ENCODE measurements around the gene TRAPPC13. TPM values are rescaled to one million over a fixed set of nuclear protein-coding genes. Genes with fewer than 3 reads are reported as not detected.
"Not testable (repeated sequence)": the region's sequence is repeated elsewhere in the genome, so short reads cannot be mapped to it uniquely, and the experiment has no call there.

TRAPPC13 gene
- total and polyA plus RNA-seq, 12 donors = 9.0 to 26.3 (median 19.5) TPM

DNA sequence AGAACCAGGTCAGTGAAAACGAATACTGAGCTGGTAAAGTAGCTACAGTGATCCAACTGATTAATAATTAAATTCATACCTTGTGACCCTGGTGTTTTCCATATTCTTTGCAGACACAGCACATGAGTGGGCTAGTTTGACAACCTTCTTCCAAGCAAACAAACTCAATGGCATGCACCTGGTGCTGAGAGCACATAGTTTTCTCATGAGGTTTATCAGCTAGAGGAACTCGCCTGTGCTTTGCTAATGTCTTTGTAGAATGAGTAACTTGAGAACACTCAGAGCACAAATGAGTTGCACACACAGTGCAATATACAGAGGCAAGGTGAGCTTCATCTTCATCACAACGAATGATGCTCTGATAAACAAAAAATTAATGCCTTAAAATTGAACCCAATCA is 13.3 kb upstream of the TRAPPC13 start:
- DNase-seq = no peak
- ATAC-seq = no peak
- Histone ChIP-seq H3K4me3 (no peak overlapping the region), H3K4me1 (peaks cover 0 to 7% (median 0%) of the 10 kb centered on the region in 9 donors), H3K27ac (no peak overlapping the region), H3K36me3 (peaks cover 0 to 100% (median 48%) of the 10 kb centered on the region in 9 donors), H3K27me3 (no peaks in the 10 kb centered on the region), H3K9me3 (no peaks in the 10 kb centered on the region)
- intact Hi-C loops (cut with DNase I) = no loop called here
- WGBS, 2 donors = 60 to 68% methylated on average over 3 of the region's 3 CpGs
- TF ChIP-seq, protein P1, sequence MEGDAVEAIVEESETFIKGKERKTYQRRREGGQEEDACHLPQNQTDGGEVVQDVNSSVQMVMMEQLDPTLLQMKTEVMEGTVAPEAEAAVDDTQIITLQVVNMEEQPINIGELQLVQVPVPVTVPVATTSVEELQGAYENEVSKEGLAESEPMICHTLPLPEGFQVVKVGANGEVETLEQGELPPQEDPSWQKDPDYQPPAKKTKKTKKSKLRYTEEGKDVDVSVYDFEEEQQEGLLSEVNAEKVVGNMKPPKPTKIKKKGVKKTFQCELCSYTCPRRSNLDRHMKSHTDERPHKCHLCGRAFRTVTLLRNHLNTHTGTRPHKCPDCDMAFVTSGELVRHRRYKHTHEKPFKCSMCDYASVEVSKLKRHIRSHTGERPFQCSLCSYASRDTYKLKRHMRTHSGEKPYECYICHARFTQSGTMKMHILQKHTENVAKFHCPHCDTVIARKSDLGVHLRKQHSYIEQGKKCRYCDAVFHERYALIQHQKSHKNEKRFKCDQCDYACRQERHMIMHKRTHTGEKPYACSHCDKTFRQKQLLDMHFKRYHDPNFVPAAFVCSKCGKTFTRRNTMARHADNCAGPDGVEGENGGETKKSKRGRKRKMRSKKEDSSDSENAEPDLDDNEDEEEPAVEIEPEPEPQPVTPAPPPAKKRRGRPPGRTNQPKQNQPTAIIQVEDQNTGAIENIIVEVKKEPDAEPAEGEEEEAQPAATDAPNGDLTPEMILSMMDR (IDR thresholded peaks at IDR 0.05) = no peak

DNA sequence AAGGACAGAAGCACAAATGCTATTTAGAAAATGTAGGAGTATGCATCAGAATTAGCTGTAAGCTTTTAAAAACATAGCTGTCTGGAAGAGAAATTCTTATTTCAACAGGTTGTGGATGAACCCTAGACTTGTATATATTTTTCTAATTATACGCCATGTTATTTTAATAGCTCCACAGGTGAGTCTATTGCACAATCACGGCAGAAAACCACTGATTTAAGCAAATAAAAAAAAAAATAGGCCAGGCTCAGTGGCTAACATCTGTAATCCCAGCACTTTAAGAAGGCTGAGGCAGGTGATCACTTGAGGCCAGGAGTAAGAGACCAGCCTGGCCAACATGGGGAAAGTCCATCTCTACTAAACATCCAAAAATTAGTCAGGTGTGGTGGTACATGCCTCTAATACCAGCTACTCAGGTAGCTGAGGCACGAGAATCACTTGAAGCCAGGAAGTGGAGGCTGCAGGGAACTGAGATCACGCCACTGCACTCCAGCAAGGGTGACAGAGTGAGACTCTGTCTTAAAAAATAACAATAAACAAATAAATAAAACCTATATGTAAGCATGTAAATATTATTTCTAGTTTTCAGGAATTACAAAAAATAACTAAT is 12.4 kb upstream of the TRAPPC13 start:
- no peak for ATAC-seq
- WGBS, 2 donors = 89 to 91% methylated on average over 4 of the region's 4 CpGs
- no peak for DNase-seq
- Histone ChIP-seq H3K36me3 (peaks cover 0 to 100% (median 45%) of the 10 kb centered on the region in 9 donors), H3K27me3 (no peaks in the 10 kb centered on the region), H3K4me3 (no peak overlapping the region), H3K27ac (no peak overlapping the region), H3K9me3 (no peaks in the 10 kb centered on the region), H3K4me1 (peaks cover 0 to 7% (median 0%) of the 10 kb centered on the region in 9 donors)
- intact Hi-C loops (cut with DNase I) = no loop called here
- TF ChIP-seq, protein P1 (IDR thresholded peaks at IDR 0.05) = no peak

DNA sequence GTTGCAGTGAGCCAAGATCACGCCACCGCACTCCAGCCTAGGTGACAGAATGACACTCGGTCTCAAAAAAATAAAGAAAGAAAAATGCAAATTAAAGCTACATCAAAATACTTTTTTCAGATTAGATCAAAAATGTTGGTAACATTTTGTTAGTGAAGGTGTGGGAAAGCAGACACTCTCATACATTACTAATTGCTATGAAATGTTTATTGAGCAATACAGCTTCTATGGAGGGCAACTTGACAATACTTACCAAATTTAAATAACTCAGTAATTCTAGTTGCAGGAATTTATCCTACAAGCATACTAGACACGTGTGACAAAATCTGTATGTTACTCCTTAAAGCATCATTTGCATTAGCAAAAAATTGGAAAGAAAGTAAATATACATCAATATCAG is 4.8 kb upstream of the TRAPPC13 start:
- Histone ChIP-seq H3K36me3 (peaks cover 0 to 36% (median 3%) of the 10 kb centered on the region in 9 donors), H3K27me3 (no peaks in the 10 kb centered on the region), H3K27ac (no peak overlapping the region), H3K4me3 (no peak overlapping the region), H3K9me3 (no peaks in the 10 kb centered on the region), H3K4me1 (peaks cover 4 to 36% (median 25%) of the 10 kb centered on the region in 9 donors)
- no peak for DNase-seq
- TF ChIP-seq, protein P1 (IDR thresholded peaks at IDR 0.05) = no peak
- ATAC-seq = no peak
- 92 to 93% methylated on average over 4 of the region's 4 CpGs for WGBS, 2 donors
- intact Hi-C loops (cut with DNase I) = loop anchor here in 2 of 10 donors (5.0 to 10.0 kb wide), 2 partner anchors 58 to 305 kb away; partner anchors contain the start of genes CENPK (in 1 of the 2), ERBIN (in 1 of the 2) and PPWD1 (in 1 of the 2)

DNA sequence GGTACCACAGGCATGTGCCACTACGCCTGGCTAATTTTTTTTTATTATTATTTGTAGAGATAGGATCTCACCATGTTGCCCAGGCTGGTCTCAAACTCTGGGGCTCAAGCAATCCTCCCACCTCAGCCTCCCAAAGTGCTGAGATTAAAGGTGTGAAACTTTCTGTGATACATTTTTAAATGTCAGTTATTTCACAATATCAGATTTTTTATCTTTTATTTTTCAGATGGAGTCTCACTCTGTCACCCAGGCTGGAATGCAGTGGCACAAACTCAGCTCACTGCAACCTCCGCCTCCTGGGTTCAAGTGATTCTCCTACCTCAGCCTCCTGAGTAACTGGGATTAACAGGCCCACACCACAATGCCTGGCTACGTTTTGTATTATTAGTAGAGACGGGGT is 2.9 kb upstream of the TRAPPC13 start:
- intact Hi-C loops (cut with DNase I) = loop anchor here in 2 of 10 donors (5.0 to 10.0 kb wide), 2 partner anchors 60 to 303 kb away; partner anchors contain the start of genes CENPK (in 1 of the 2), ERBIN (in 1 of the 2) and PPWD1 (in 1 of the 2)
- H3K27ac ChIP-seq, H3K4me3 ChIP-seq, DNase-seq, H3K9me3 ChIP-seq, H3K27me3 ChIP-seq, ATAC-seq: not testable (repeated sequence)
- 83 to 88% methylated on average over 4 of the region's 4 CpGs for WGBS, 2 donors
- peaks cover 0 to 16% (median 0%) of the 10 kb centered on the region in 9 donors for H3K36me3 ChIP-seq
- peaks cover 4 to 50% (median 42%) of the 10 kb centered on the region in 9 donors for H3K4me1 ChIP-seq

DNA sequence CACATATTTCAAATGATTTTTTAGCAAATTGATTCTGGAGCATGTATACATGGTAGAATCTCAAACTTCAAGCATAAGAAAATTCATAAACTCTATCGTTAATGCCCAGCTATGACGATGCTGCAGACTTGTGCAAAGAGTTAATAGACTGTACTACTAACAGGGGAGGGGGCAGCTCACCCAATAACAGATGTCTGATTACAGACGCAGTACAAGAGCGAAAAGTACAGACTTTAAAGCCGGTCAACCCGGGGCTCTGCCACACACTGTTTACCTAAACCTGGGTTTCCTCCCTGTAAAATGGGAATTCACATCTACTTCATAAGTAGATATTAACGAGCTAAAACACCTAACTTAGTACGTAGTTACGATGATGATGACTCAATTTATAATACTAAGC is 1.3 kb upstream of the TRAPPC13 start:
- 6 to 7% methylated on average over 9 of the region's 9 CpGs for WGBS, 2 donors
- Histone ChIP-seq H3K27ac (peak overlapping the region in 9 of 10 donors; percentile 72 to 94 (median 90)), H3K4me1 (peaks cover 4 to 46% (median 43%) of the 10 kb centered on the region in 9 donors), H3K27me3 (no peaks in the 10 kb centered on the region), H3K4me3 (peak overlapping the region; percentile 71 to 100 (median 87)), H3K36me3 (peaks cover 0 to 4% (median 0%) of the 10 kb centered on the region in 9 donors), H3K9me3 (no peaks in the 10 kb centered on the region)
- ATAC-seq (peak in 1 of 8 donors; percentile 3), DNase-seq (no peak)
- intact Hi-C loops (cut with DNase I) = loop anchor here in 2 of 10 donors (5.0 to 10.0 kb wide), 2 partner anchors 61 to 301 kb away; partner anchors contain the start of genes CENPK (in 1 of the 2), ERBIN (in 1 of the 2) and PPWD1 (in 1 of the 2)
- TF ChIP-seq, protein P1 (IDR thresholded peaks at IDR 0.05) = no peak
